Activated CD4-positive, alpha-beta T cell treated with anti-CD3 and anti-CD28 coated beads for 1 hour (primary cell): ENCODE data around the gene ABI3BP.
"Not testable (repeated sequence)": the region's sequence is repeated elsewhere in the genome, so short reads cannot be mapped to it uniquely, and the experiment has no call there.

Experiments
- DNase-seq: peaks from one replicate; pipeline ENCODE4 v3.0.0-alpha.2; 2020

The ABI3BP gene

GRCh38 chr3:100993309-100993708 lies at the start of gene ABI3BP:
TSS of gene ABI3BP (minus strand) at chr3:100993421. CDS start at chr3:100993384, 37 bp downstream.
- no peak for DNase-seq

- no peak for DNase-seq
These were observed 46.1 kb upstream of the ABI3BP start for GRCh38 chr3:101039285-101039684.

GRCh38 chr3:101038880-101039279 lies 45.7 kb upstream of the ABI3BP start:
- no peak for DNase-seq

GRCh38 chr3:101038393-101038792 lies 45.2 kb upstream of the ABI3BP start:
- DNase-seq, result no peak

GRCh38 chr3:101037613-101038012 lies 44.4 kb upstream of the ABI3BP start:
- no peak for DNase-seq

- DNase-seq, result no peak
These were observed 43.5 kb upstream of the ABI3BP start for GRCh38 chr3:101036676-101037075.

- DNase-seq, result no peak
These were observed 43.0 kb upstream of the ABI3BP start for GRCh38 chr3:101036213-101036618.

- DNase-seq, result no peak
These were observed 34.1 kb upstream of the ABI3BP start for GRCh38 chr3:101027286-101027685.

GRCh38 chr3:101026881-101027280 lies 33.7 kb upstream of the ABI3BP start:
- DNase-seq, result no peak

- DNase-seq, result no peak
These were observed 33.0 kb upstream of the ABI3BP start for GRCh38 chr3:101026244-101026643.

- DNase-seq, result no peak
These were observed 27.3 kb upstream of the ABI3BP start for GRCh38 chr3:101020351-101021015.

- no peak for DNase-seq
These were observed 23.8 kb upstream of the ABI3BP start for GRCh38 chr3:101017017-101017416.

GRCh38 chr3:101012312-101012711 lies 19.1 kb upstream of the ABI3BP start:
- not testable (repeated sequence) for DNase-seq

GRCh38 chr3:101011136-101011535 lies 17.9 kb upstream of the ABI3BP start:
- DNase-seq, result no peak

- DNase-seq, result no peak
These were observed 17.1 kb upstream of the ABI3BP start for GRCh38 chr3:101010296-101010695.

GRCh38 chr3:101009386-101009785 lies 16.2 kb upstream of the ABI3BP start:
- DNase-seq, result no peak

- DNase-seq, result no peak
These were observed 5.9 kb upstream of the ABI3BP start for GRCh38 chr3:100999160-100999559.

- DNase-seq, result no peak
These were observed 1.6 kb upstream of the ABI3BP start for GRCh38 chr3:100994809-100995208.

- no peak for DNase-seq
These were observed 966 bp upstream of the ABI3BP start for GRCh38 chr3:100994187-100994586.

GRCh38 chr3:100992231-100993012 lies 799 bp downstream of the ABI3BP start:
- no peak for DNase-seq

- no peak for DNase-seq
These were observed 5.1 kb downstream of the ABI3BP start for GRCh38 chr3:100988080-100988479.

- DNase-seq, result no peak
These were observed 8.9 kb downstream of the ABI3BP start for GRCh38 chr3:100984308-100984707.

- no peak for DNase-seq
These were observed 10.5 kb downstream of the ABI3BP start for GRCh38 chr3:100982710-100983109.

- DNase-seq, result no peak
These were observed 11.9 kb downstream of the ABI3BP start for GRCh38 chr3:100981164-100981911.
